ENCODE data around the gene VIT.

Gene VIT

GRCh38 chr2:36818542-36818941 is 122.0 kb downstream of the VIT start:
- no peaks in the 10 kb centered on the region for H3F3A ChIP-seq (ENCODE audit: low read depth)
- H3K27me3 ChIP-seq (ENCODE audit: insufficient read depth, low read length, poor library complexity, severe bottlenecking): no peaks in the 10 kb centered on the region
- H3K9me2 ChIP-seq (replicated peaks; ENCODE audit: low read depth, low read length): no peaks in the 10 kb centered on the region
- H3K4me3 ChIP-seq (ENCODE audit: low read length, poor library complexity, severe bottlenecking): no peak overlapping the region
- H3K4me1 ChIP-seq (ENCODE audit: insufficient read depth, low read length, poor library complexity, severe bottlenecking): no peaks in the 10 kb centered on the region
- no peak overlapping the region for H3K4me2 ChIP-seq (ENCODE audit: low read depth, low read length, poor library complexity, severe bottlenecking)
- H4K20me1 ChIP-seq (ENCODE audit: insufficient read depth, low read length, poor library complexity, severe bottlenecking): no peaks in the 10 kb centered on the region
- H2AFZ ChIP-seq (ENCODE audit: low read length): no peak overlapping the region
- H3K79me2 ChIP-seq (ENCODE audit: insufficient read depth, low read length): no peaks in the 10 kb centered on the region
- H3K36me3 ChIP-seq (ENCODE audit: insufficient read depth, low read length): no peaks in the 10 kb centered on the region
- no peak for TF ChIP-seq EZH2phosphoT487 (IDR thresholded peaks at IDR 0.05; ENCODE audit: borderline replicate concordance)
- TF ChIP-seq, protein P1, sequence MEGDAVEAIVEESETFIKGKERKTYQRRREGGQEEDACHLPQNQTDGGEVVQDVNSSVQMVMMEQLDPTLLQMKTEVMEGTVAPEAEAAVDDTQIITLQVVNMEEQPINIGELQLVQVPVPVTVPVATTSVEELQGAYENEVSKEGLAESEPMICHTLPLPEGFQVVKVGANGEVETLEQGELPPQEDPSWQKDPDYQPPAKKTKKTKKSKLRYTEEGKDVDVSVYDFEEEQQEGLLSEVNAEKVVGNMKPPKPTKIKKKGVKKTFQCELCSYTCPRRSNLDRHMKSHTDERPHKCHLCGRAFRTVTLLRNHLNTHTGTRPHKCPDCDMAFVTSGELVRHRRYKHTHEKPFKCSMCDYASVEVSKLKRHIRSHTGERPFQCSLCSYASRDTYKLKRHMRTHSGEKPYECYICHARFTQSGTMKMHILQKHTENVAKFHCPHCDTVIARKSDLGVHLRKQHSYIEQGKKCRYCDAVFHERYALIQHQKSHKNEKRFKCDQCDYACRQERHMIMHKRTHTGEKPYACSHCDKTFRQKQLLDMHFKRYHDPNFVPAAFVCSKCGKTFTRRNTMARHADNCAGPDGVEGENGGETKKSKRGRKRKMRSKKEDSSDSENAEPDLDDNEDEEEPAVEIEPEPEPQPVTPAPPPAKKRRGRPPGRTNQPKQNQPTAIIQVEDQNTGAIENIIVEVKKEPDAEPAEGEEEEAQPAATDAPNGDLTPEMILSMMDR (conservative IDR thresholded peaks at IDR 0.05; ENCODE audit: low read length): no peak
- H3K9me3 ChIP-seq (ENCODE audit: insufficient read depth, low read depth, low read length): no peaks in the 10 kb centered on the region
- H3K9ac ChIP-seq (ENCODE audit: low read depth, low read length, poor library complexity, severe bottlenecking): no peak overlapping the region

- no peaks in the 10 kb centered on the region for H3K27me3 ChIP-seq (ENCODE audit: insufficient read depth, low read length, poor library complexity, severe bottlenecking)
- no peak overlapping the region for H3K4me2 ChIP-seq (ENCODE audit: low read depth, low read length, poor library complexity, severe bottlenecking)
- H3K4me1 ChIP-seq (ENCODE audit: insufficient read depth, low read length, poor library complexity, severe bottlenecking): no peaks in the 10 kb centered on the region
- H3K79me2 ChIP-seq (ENCODE audit: insufficient read depth, low read length): no peaks in the 10 kb centered on the region
- no peak overlapping the region for H3K4me3 ChIP-seq (ENCODE audit: low read length, poor library complexity, severe bottlenecking)
- no peaks in the 10 kb centered on the region for H3F3A ChIP-seq (ENCODE audit: low read depth)
- H3K36me3 ChIP-seq (ENCODE audit: insufficient read depth, low read length): no peaks in the 10 kb centered on the region
- TF ChIP-seq EZH2phosphoT487 (IDR thresholded peaks at IDR 0.05; ENCODE audit: borderline replicate concordance): no peak
- TF ChIP-seq, protein P1 (conservative IDR thresholded peaks at IDR 0.05; ENCODE audit: low read length): no peak
- no peaks in the 10 kb centered on the region for H3K9me3 ChIP-seq (ENCODE audit: insufficient read depth, low read depth, low read length)
- H2AFZ ChIP-seq (ENCODE audit: low read length): no peak overlapping the region
- no peaks in the 10 kb centered on the region for H3K9me2 ChIP-seq (replicated peaks; ENCODE audit: low read depth, low read length)
- no peaks in the 10 kb centered on the region for H4K20me1 ChIP-seq (ENCODE audit: insufficient read depth, low read length, poor library complexity, severe bottlenecking)
- no peak overlapping the region for H3K9ac ChIP-seq (ENCODE audit: low read depth, low read length, poor library complexity, severe bottlenecking)
Measured at GRCh38 chr2:36819095-36819711, 122.7 kb downstream of the VIT start.

- H3K4me2 ChIP-seq (ENCODE audit: low read depth, low read length, poor library complexity, severe bottlenecking): no peak overlapping the region
- H4K20me1 ChIP-seq (ENCODE audit: insufficient read depth, low read length, poor library complexity, severe bottlenecking): no peaks in the 10 kb centered on the region
- H3F3A ChIP-seq (ENCODE audit: low read depth): no peaks in the 10 kb centered on the region
- H3K9me2 ChIP-seq (replicated peaks; ENCODE audit: low read depth, low read length): no peaks in the 10 kb centered on the region
- H3K4me1 ChIP-seq (ENCODE audit: insufficient read depth, low read length, poor library complexity, severe bottlenecking): no peaks in the 10 kb centered on the region
- no peaks in the 10 kb centered on the region for H3K27me3 ChIP-seq (ENCODE audit: insufficient read depth, low read length, poor library complexity, severe bottlenecking)
- no peaks in the 10 kb centered on the region for H3K9me3 ChIP-seq (ENCODE audit: insufficient read depth, low read depth, low read length)
- no peak overlapping the region for H3K4me3 ChIP-seq (ENCODE audit: low read length, poor library complexity, severe bottlenecking)
- no peak overlapping the region for H2AFZ ChIP-seq (ENCODE audit: low read length)
- no peak for TF ChIP-seq EZH2phosphoT487 (IDR thresholded peaks at IDR 0.05; ENCODE audit: borderline replicate concordance)
- TF ChIP-seq, protein P1 (conservative IDR thresholded peaks at IDR 0.05; ENCODE audit: low read length): no peak
- H3K36me3 ChIP-seq (ENCODE audit: insufficient read depth, low read length): no peaks in the 10 kb centered on the region
- no peak overlapping the region for H3K9ac ChIP-seq (ENCODE audit: low read depth, low read length, poor library complexity, severe bottlenecking)
- H3K79me2 ChIP-seq (ENCODE audit: insufficient read depth, low read length): no peaks in the 10 kb centered on the region
Measured at GRCh38 chr2:36820942-36821605, 124.6 kb downstream of the VIT start.

Data from Loucy (cell line).